ENCODE measurements around the gene PRPH2. TPM values are rescaled to one million over a fixed set of nuclear protein-coding genes. Genes with fewer than 3 reads are reported as not detected.

Gene PRPH2
- total RNA-seq, 4 donors from 2014 or later: 0.31 to 2.1 (median 1.3) TPM

GRCh38 chr6:42652024-42652746 is 70.2 kb downstream of the PRPH2 start:
- H3K27ac ChIP-seq: no peak overlapping the region
- H3K27me3 ChIP-seq: no peaks in the 10 kb centered on the region
- H3K36me3 ChIP-seq: peaks cover 2 to 100% of the 10 kb centered on the region in 2 donors
- TF ChIP-seq CTCF (IDR thresholded peaks at IDR 0.05) (no peak), POLR2AphosphoS5 (IDR thresholded peaks at IDR 0.05) (no peak), POLR2A (IDR thresholded peaks at IDR 0.05) (no peak), EP300 (IDR thresholded peaks at IDR 0.05) (no peak)
- H3K4me1 ChIP-seq: no peaks in the 10 kb centered on the region
- no peaks in the 10 kb centered on the region for H3K9me3 ChIP-seq
- ATAC-seq: no peak
- H3K4me3 ChIP-seq: no peak overlapping the region
- WGBS, 2 donors (ENCODE audit: low coverage in 1 of 2): 76 to 87% methylated on average over 5 of the region's 5 CpGs

Small RNA genes within 50 kb of the gene (small RNA-seq; reads per million reads assigned to genes)
- 0 reads per million in 4 donors for gene RNU6-890P

Other genes with a start within 250 kb of the PRPH2 start
- 10 to 100 TPM; 27.8 to 44.8 (median 32.8) TPM for gene UBR2, start 158.6 kb downstream of the PRPH2 start, total RNA-seq
- 10 to 100 TPM; 32.0 to 44.2 (median 37.4) TPM for gene TBCC, start 23.5 kb upstream of the PRPH2 start, total RNA-seq
- gene BICRAL, start 59.5 kb upstream of the PRPH2 start, total RNA-seq: 10 to 100 TPM; 13.9 to 28.5 (median 23.2) TPM
- 100 to 1,000 TPM in 1 of 4 donors, 10 to 100 TPM in 3; 61.1 to 106 (median 87.9) TPM for gene RPL7L1, start 157.0 kb upstream of the PRPH2 start, total RNA-seq
- not detected for gene PTCRA, start 193.5 kb upstream of the PRPH2 start, total RNA-seq
- gene CNPY3, start 206.9 kb upstream of the PRPH2 start, total RNA-seq: 10 to 100 TPM; 23.3 to 37.9 (median 36.8) TPM
- 1 to 10 TPM in 3 of 4 donors, not detected in 1; 2.6 to 3.6 (median 2.6) TPM for gene GNMT, start 238.2 kb upstream of the PRPH2 start, total RNA-seq

All from gastroesophageal sphincter (tissue), 4 donors.